OCI-LY1 (cell line): ENCODE results near the gene KNCN.

ENCODE experiments used
- CTCF ChIP-seq: fragments of 200-600 bp; sonication (generic), shearing (Covaris generic); IDR thresholded peaks from 2 replicates; pipeline ENCODE4 v1.5.1; 2017; ENCODE audit warnings: mild to moderate bottlenecking, antibody characterized with exemption, low read length, moderate library complexity, mixed read lengths
- EZH2 ChIP-seq: fragments of 200-600 bp; sonication (generic), shearing (Covaris generic); IDR thresholded peaks from 2 replicates; pipeline ENCODE4 v1.8.0; 2017; ENCODE audit warnings: borderline replicate concordance, mixed run types, mild to moderate bottlenecking, antibody characterized with exemption, low read length, moderate library complexity, mixed read lengths

- no peak for TF ChIP-seq CTCF
- no peak for TF ChIP-seq EZH2
Observed at GRCh38 chr1:46545784-46546183, 5.7 kb downstream of the KNCN start.
